Measurements from ENCODE around the gene ROCK2. TPM values are rescaled to one million over a fixed set of nuclear protein-coding genes. Genes with fewer than 3 reads are reported as not detected.

ROCK2 gene
- total and polyA plus RNA-seq, 9 of the 15 experiments (the other 6 are each of a cell fraction or from before 2014, with no cell fraction given): 4.9 to 30.6 (median 14.3) TPM

DNA sequence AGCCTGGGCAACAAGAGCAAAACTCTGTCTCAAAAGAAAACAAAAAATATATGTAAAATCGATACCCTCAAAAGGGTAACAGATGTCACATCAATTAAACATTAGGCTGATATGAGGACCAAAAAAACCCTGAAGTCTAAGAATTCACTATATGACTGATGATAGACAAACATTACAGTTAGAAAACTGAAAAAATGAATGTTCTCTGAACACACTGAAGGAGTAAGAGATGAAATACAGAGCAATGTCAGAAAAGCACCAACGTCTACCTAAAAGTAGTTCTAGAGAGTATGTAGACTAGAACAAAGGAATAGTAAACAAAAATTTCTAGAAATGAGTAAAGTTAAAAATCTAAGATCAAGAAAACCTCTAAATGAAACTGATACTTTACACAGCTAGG is 107.3 kb downstream of the ROCK2 start (continued):
- TF ChIP-seq, protein P1, sequence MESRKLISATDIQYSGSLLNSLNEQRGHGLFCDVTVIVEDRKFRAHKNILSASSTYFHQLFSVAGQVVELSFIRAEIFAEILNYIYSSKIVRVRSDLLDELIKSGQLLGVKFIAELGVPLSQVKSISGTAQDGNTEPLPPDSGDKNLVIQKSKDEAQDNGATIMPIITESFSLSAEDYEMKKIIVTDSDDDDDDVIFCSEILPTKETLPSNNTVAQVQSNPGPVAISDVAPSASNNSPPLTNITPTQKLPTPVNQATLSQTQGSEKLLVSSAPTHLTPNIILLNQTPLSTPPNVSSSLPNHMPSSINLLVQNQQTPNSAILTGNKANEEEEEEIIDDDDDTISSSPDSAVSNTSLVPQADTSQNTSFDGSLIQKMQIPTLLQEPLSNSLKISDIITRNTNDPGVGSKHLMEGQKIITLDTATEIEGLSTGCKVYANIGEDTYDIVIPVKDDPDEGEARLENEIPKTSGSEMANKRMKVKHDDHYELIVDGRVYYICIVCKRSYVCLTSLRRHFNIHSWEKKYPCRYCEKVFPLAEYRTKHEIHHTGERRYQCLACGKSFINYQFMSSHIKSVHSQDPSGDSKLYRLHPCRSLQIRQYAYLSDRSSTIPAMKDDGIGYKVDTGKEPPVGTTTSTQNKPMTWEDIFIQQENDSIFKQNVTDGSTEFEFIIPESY (CRISPR knock-in tag; IDR thresholded peaks at IDR 0.05): no peak

DNA sequence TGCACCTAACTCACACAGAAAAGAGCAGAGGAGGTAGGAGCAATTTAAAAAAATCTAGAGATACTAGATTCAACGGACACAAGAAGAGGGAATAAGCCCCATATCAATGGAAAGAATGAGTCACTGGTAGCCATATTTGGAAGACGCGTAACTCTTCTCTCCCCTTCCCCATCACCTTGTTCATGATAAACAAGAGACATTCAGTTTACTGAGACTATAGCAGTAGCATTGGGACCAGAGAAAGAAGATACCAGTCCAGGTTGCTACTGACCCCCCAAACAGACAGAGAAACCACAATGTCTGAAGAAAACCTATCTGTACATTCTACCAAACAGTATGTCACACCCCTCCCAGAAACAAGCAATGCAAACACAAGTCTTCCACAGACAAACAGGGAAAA is 108.1 kb downstream of the ROCK2 start:
- WGBS (ENCODE audit: insufficient coverage, low coverage, missing lambda C conversion rate): 20% methylated on average over 3 of the region's 3 CpGs
- H3K79me2 ChIP-seq (ENCODE audit: control insufficient read depth, insufficient read depth, low read length): peaks cover 8% of the 10 kb centered on the region
- ChIA-PET CTCF (ENCODE audit: low intra/inter-chr PET ratio) (interaction anchor here (2.8 kb wide), 1 partner anchor 176 kb away, joined by 23 read pairs; no protein-coding TSS in a partner anchor), POLR2A (no interaction called here)
- ATAC-seq (peak; percentile 72), DNase-seq (ENCODE audit: extremely low read depth in 1 of 4, low spot score in 3 of 4) (peak; percentile 21 to 67 (median 30)), FAIRE-seq (peak; percentile 72)
- intact Hi-C loops (cut with micrococcal nuclease) (loop anchor here (10.0 kb wide), 1 partner anchor 102 kb away; a partner anchor contains a TSS), in situ Hi-C loops (cut with MboI) (loop anchor here (25.0 kb wide), 1 partner anchor 176 kb away; no protein-coding TSS in a partner anchor)
- peak overlapping the region; percentile 65 for H3K27ac ChIP-seq (ENCODE audit: extremely low read depth, low read depth, low read length)
- no peak overlapping the region for H3K4me3 ChIP-seq
- H4K20me1 ChIP-seq (replicated peaks; ENCODE audit: control insufficient read depth, insufficient read depth, low read length): no peaks in the 10 kb centered on the region; the same call in 1 of the 2 replicates
- peak overlapping the region; percentile 35; the same call in 1 of the 2 replicates for H3K4me2 ChIP-seq (ENCODE audit: insufficient read depth, low read length)
- no TSS peak for BruUV-seq (replicated peaks)
- H2AFZ ChIP-seq (ENCODE audit: low read depth, low read length): peak overlapping the region; percentile 33; the same call in 1 of the 2 replicates
- H3K9ac ChIP-seq (ENCODE audit: insufficient read depth in 1 of 2, low read depth in 2 of 2, low read length in 2 of 2): no peak overlapping the region
- no peaks in the 10 kb centered on the region for H3K9me3 ChIP-seq (replicated peaks; ENCODE audit: control insufficient read depth, insufficient read depth, low read depth, low read length)
- H3K9me1 ChIP-seq (ENCODE audit: control insufficient read depth, insufficient read depth, low read length): no peaks in the 10 kb centered on the region
- H3K36me3 ChIP-seq (ENCODE audit: control insufficient read depth, insufficient read depth, low read length): peaks cover 8% of the 10 kb centered on the region; the same call in 1 of the 3 replicates
- H3K4me1 ChIP-seq (replicated peaks in 1 of 2; ENCODE audit: control insufficient read depth in 2 of 2, insufficient read depth in 2 of 2, low read length in 2 of 2): no peaks in the 10 kb centered on the region; a peak in 1 of 5 replicates
- no peaks in the 10 kb centered on the region for H3K27me3 ChIP-seq (ENCODE audit: control insufficient read depth in 2 of 2, insufficient read depth in 2 of 2, low read length in 2 of 2)
- TF ChIP-seq, protein P2, sequence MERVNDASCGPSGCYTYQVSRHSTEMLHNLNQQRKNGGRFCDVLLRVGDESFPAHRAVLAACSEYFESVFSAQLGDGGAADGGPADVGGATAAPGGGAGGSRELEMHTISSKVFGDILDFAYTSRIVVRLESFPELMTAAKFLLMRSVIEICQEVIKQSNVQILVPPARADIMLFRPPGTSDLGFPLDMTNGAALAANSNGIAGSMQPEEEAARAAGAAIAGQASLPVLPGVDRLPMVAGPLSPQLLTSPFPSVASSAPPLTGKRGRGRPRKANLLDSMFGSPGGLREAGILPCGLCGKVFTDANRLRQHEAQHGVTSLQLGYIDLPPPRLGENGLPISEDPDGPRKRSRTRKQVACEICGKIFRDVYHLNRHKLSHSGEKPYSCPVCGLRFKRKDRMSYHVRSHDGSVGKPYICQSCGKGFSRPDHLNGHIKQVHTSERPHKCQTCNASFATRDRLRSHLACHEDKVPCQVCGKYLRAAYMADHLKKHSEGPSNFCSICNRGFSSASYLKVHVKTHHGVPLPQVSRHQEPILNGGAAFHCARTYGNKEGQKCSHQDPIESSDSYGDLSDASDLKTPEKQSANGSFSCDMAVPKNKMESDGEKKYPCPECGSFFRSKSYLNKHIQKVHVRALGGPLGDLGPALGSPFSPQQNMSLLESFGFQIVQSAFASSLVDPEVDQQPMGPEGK (CRISPR knock-in tag; IDR thresholded peaks at IDR 0.05; ENCODE audit: borderline replicate concordance): no peak
- TF ChIP-seq SRSF3 (IDR thresholded peaks at IDR 0.05; ENCODE audit: insufficient read depth, low read length): no peak
- TF ChIP-seq, protein P3, sequence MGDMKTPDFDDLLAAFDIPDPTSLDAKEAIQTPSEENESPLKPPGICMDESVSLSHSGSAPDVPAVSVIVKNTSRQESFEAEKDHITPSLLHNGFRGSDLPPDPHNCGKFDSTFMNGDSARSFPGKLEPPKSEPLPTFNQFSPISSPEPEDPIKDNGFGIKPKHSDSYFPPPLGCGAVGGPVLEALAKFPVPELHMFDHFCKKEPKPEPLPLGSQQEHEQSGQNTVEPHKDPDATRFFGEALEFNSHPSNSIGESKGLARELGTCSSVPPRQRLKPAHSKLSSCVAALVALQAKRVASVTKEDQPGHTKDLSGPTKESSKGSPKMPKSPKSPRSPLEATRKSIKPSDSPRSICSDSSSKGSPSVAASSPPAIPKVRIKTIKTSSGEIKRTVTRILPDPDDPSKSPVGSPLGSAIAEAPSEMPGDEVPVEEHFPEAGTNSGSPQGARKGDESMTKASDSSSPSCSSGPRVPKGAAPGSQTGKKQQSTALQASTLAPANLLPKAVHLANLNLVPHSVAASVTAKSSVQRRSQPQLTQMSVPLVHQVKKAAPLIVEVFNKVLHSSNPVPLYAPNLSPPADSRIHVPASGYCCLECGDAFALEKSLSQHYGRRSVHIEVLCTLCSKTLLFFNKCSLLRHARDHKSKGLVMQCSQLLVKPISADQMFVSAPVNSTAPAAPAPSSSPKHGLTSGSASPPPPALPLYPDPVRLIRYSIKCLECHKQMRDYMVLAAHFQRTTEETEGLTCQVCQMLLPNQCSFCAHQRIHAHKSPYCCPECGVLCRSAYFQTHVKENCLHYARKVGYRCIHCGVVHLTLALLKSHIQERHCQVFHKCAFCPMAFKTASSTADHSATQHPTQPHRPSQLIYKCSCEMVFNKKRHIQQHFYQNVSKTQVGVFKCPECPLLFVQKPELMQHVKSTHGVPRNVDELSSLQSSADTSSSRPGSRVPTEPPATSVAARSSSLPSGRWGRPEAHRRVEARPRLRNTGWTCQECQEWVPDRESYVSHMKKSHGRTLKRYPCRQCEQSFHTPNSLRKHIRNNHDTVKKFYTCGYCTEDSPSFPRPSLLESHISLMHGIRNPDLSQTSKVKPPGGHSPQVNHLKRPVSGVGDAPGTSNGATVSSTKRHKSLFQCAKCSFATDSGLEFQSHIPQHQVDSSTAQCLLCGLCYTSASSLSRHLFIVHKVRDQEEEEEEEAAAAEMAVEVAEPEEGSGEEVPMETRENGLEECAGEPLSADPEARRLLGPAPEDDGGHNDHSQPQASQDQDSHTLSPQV (IDR thresholded peaks at IDR 0.05): 0 out of 2 replicates have a peak, but pooled peaks have one; percentile 45
- TF ChIP-seq DPF2 (IDR thresholded peaks at IDR 0.05): peak; percentile 63; the same call in 1 of the 2 replicates
- TF ChIP-seq CC2D1A (IDR thresholded peaks at IDR 0.05): peak; percentile 62; the same call in 1 of the 2 replicates
- TF ChIP-seq SMARCC2 (IDR thresholded peaks at IDR 0.05; ENCODE audit: low read depth): peak; percentile 70
- no peak for TF ChIP-seq CREB1 (IDR thresholded peaks at IDR 0.05)
- TF ChIP-seq CREB1 (CRISPR knock-in tag; IDR thresholded peaks at IDR 0.05): no peak
- 0 out of 2 replicates have a peak, but pooled peaks have one; percentile 26 for TF ChIP-seq CTBP1 (IDR thresholded peaks at IDR 0.05; ENCODE audit: borderline replicate concordance)
- peak; percentile 98 for TF ChIP-seq FOSL1 (tag; conservative IDR thresholded peaks at IDR 0.05)
- TF ChIP-seq SMARCE1 (IDR thresholded peaks at IDR 0.05): peak; percentile 65; the same call in 1 of the 2 replicates
